HepG2 (cell line): ENCODE data around the gene PDE4DIP. TPM values are rescaled to one million over a fixed set of nuclear protein-coding genes. Genes with fewer than 3 reads are reported as not detected.
"Not testable (repeated sequence)": the region's sequence is repeated elsewhere in the genome, so short reads cannot be mapped to it uniquely, and the experiment has no call there.

Experiments used
- ATAC-seq: fragments of 200-7000 bp; cut with Tn5 transposase; 3 replicates; pipeline ENCODE4 v1.9.1; 2020; ENCODE audit warnings: mild to moderate bottlenecking, moderate library complexity
- BruUV-seq: library from RNA; stranded (reverse); fragments of 400-500 nt; replicated peaks from 2 replicates; lab custom pipeline; 2021; lab: Mats Ljungman, UMichigan
- CTCF ChIA-PET: fragments of 300-600 bp; formaldehyde crosslinking; extraction: SDS; loops from one replicate; lab custom pipeline; 2021; ENCODE audit warnings: low total read pairs, inconsistent platforms, low intra/inter-chr PET ratio; lab: Yijun Ruan, JAX
- POLR2A ChIA-PET: fragments of 350-600 bp; sonication (Branson Sonifier 250); formaldehyde crosslinking; loops from one replicate; lab custom pipeline; 2020; ENCODE audit warnings: antibody characterized with exemption, inconsistent platforms; lab: Yijun Ruan, JAX
- DNase-seq: peaks from one replicate; pipeline ENCODE4 v3.0.0-alpha.2; 2015; ENCODE audit warnings: low spot score
- FAIRE-seq: peaks from 3 replicates; lab custom pipeline; 2011; peaks lifted over from hg19 to GRCh38; lab: Jason Lieb, UNC
- H2AFZ ChIP-seq: one replicate; pipeline ENCODE4 v1.6.1; 2011; ENCODE audit warnings: low read length, inconsistent platforms
- H3K27ac ChIP-seq: fragments of 300-600 bp; 3 replicates; pipeline ENCODE4 v1.8.0; 2011; ENCODE audit warnings: mixed run types, mild to moderate bottlenecking, mixed read lengths, low read length, inconsistent platforms; ENCODE audit not compliant: insufficient read depth; ENCODE audit errors: extremely low read length
- H3K27me3 ChIP-seq, 2 experiments: fragments of 200-600 bp in 1 of 2; 2 replicates in 1 of 2; 3 replicates in 1 of 2; pipeline versions ENCODE4 v1.6.0 to v1.8.0; 2011; ENCODE audit warnings: low read length in 2 of 2, mild to moderate bottlenecking in 2 of 2, moderate library complexity in 2 of 2, inconsistent platforms in 1 of 2; ENCODE audit not compliant: insufficient read depth in 2 of 2, control insufficient read depth in 1 of 2
- H3K36me3 ChIP-seq, 2 experiments: fragments of 200-600 bp in 1 of 2; replicated peaks in 1 of 2; 2 replicates in 1 of 2; 3 replicates in 1 of 2; pipeline versions ENCODE4 v1.5.1 to v1.8.0; 2011; ENCODE audit warnings: low read length in 2 of 2, inconsistent platforms in 1 of 2; ENCODE audit not compliant: insufficient read depth in 2 of 2, control insufficient read depth in 1 of 2
- H3K4me1 ChIP-seq: 2 replicates; pipeline ENCODE4 v1.5.1; 2012; ENCODE audit warnings: low read length, inconsistent platforms; ENCODE audit not compliant: insufficient read depth
- H3K4me2 ChIP-seq: 2 replicates; pipeline ENCODE4 v1.6.0; 2011; ENCODE audit warnings: low read depth, low read length, inconsistent platforms
- H3K4me3 ChIP-seq, 3 experiments: fragments of 200-600 bp in 1 of 3; sonication (generic), shearing (Covaris generic) in 1 of 3; replicated peaks in 1 of 3; 2 replicates each; pipeline ENCODE4 v1.5.1; 2011 to 2016; ENCODE audit warnings: low read length in 3 of 3, inconsistent platforms in 2 of 3, low read depth in 2 of 3, mild to moderate bottlenecking in 2 of 3, control low read depth in 1 of 3, mixed read lengths in 1 of 3; ENCODE audit not compliant: insufficient read depth in 1 of 3
- H3K79me2 ChIP-seq: one replicate; pipeline ENCODE4 v1.6.1; 2011; ENCODE audit warnings: low read length, inconsistent platforms; ENCODE audit not compliant: insufficient read depth
- H3K9ac ChIP-seq: 2 replicates; pipeline ENCODE4 v1.6.0; 2011; ENCODE audit warnings: mild to moderate bottlenecking, low read depth, low read length, inconsistent platforms; ENCODE audit not compliant: insufficient read depth
- H3K9me3 ChIP-seq: 2 replicates; pipeline ENCODE4 v1.5.1; 2012; ENCODE audit warnings: mild to moderate bottlenecking, low read length
- H4K20me1 ChIP-seq: 2 replicates; pipeline ENCODE4 v1.6.0; 2011; ENCODE audit warnings: inconsistent platforms, mild to moderate bottlenecking, low read length, moderate library complexity; ENCODE audit not compliant: insufficient read depth
- WGBS: methylation state at CpG from one replicate; pipeline ENCODE4 v1.1.6; 2017; ENCODE audit warnings: low lambda C conversion rate; 5-methylcytosine and 5-hydroxymethylcytosine counted together
- in situ Hi-C: cut with HindIII; loops from 2 replicates; pipeline ENCODE4 v1.10.0; 2017; ENCODE audit warnings: low pct_unique_long_range_greater_than_20kb; ENCODE audit not compliant: extremely low pct_ligation_motif_present
- intact Hi-C: fragments of 100-400 bp; cut with micrococcal nuclease; formaldehyde crosslinking; loops from one replicate; pipeline ENCODE4 v1.10.0; 2022; ENCODE audit not compliant: unreplicated experiment
- polyA plus RNA-seq, 8 experiments: library from polyadenylated mRNA; depleted of rRNA in 3 of 8; stranded (reverse) in 7 of 8; unstranded in 1 of 8; fragments of >200 nt; fragmentation: Illumina TruSeq in 4 of 8; extraction: Trizol in 4 of 8; gene quantifications; 2 replicates each; pipeline versions ENCODE4 v1.2.1 to v1.2.3, GENCODE V29; 2011 to 2016; ENCODE audit warnings: low read depth in 4 of 8, missing spikeins in 1 of 8, mixed read lengths in 1 of 8; ENCODE audit not compliant: insufficient read depth in 1 of 8
- total RNA-seq, 5 experiments: library from RNA; depleted of rRNA; stranded (reverse); fragments of >200 nt; fragmentation: Illumina TruSeq; extraction: Trizol; gene quantifications; 2 replicates each; pipeline ENCODE4 v1.2.3, GENCODE V29; 2016; ENCODE audit warnings: low read depth in 1 of 5

PDE4DIP gene
- total and polyA plus RNA-seq, 2 of the 13 experiments (the other 11 are each of a cell fraction or from before 2014, with no cell fraction given): 5.9 to 10.3 TPM

DNA sequence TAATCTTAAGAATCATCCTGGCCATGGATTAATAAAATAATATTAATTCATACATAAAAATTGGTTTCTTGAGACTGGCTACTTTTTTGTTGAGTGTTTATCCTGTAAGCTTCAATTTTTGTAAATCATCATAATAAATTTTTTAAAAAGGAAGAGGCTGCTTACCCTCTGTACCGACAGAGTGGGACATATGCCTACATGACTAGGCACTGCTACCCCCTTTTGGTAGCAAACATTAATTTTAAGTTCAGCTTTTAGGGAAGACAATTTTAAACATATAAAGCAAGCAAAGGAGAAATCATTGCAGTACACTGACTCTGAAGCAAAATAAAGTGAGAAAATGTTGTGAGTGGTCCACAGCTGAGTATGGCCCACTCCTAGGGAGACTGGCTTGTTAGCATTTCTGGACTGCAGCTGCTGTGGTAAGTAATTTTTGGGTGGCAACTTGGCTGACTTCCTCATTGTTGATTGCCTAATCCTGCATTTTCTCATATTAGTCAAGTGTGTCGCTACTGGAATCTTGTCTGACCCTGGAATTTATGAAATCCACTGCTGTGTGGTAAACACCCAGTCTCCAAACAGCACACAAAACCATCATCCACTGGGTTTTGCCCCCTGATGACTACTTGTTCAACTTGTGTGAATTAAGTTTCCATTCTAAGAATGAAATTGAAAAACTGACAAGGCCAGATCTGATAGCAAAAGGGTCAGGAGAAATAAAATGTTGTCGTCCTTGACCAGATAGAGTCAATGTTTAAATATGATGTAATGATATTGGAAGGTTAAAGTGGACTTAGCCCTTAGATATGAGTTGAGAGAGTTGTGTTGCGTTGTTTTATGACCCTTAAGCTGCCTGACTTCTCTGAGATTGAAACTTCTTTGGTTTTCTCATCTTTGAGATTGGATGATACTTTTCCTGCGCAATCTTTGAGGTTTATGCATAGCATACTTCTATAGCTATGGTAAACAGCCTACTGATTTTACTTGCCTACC, 50.4 kb downstream of the PDE4DIP start:
- WGBS: no CpG with 5 or more reads among the region's 5 CpGs
- BruUV-seq, H4K20me1 ChIP-seq, H3K27me3 ChIP-seq, H3K36me3 ChIP-seq, H3K4me1 ChIP-seq, H3K9ac ChIP-seq, H3K79me2 ChIP-seq, POLR2A ChIA-PET, H3K9me3 ChIP-seq, H3K4me2 ChIP-seq, CTCF ChIA-PET, intact Hi-C loops, DNase-seq, FAIRE-seq, in situ Hi-C loops, H2AFZ ChIP-seq, H3K27ac ChIP-seq, H3K4me3 ChIP-seq: not testable (repeated sequence)
- ATAC-seq: peak; percentile 35; the same call in 1 of the 3 replicates

DNA sequence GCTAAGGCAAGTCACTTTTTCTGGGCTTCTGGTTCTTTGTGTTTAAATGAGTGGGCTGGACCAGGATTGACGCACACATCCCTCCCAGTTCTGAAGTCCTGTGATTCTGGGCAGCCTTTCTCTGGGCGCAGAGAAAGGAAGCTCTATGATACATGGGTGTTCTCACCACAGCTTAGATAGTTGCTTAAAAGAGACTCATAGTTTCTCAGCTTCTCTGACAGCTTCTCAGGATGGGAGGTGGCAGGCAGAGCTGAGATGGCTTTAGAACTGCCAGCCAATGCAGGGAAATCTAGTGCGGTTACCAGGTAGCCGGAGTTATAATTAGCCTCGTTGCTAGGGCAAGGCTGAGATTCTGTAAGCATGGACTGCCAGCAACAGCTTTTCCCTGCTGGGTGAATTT, 55.8 kb downstream of the PDE4DIP start:
- ATAC-seq, POLR2A ChIA-PET, H3K27ac ChIP-seq: not testable (repeated sequence)

DNA sequence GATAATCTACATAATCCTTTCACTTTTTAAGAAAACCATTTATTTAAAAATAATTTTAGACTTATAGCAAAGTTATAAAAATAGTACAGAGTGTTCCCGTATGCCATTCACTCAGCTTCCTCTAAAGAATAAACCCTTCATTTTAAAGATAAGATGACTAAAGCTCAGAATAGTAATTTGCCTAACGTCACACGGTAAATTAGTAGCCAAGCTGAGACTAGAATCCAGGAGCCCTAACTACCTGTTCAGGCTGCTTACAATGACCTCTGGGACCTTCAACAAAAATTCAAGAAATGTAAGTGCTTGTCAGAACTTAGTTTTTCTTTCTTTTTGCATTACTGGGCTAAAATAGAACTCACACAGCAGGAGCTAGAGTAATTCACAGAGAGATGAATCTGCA, 56.5 kb downstream of the PDE4DIP start:
- H3K27me3 ChIP-seq, H3K4me1 ChIP-seq, H3K9me3 ChIP-seq, H3K27ac ChIP-seq, in situ Hi-C loops, intact Hi-C loops, FAIRE-seq, ATAC-seq, H3K36me3 ChIP-seq, H2AFZ ChIP-seq, H4K20me1 ChIP-seq, H3K9ac ChIP-seq, CTCF ChIA-PET, H3K4me3 ChIP-seq, POLR2A ChIA-PET, BruUV-seq, H3K79me2 ChIP-seq, DNase-seq, H3K4me2 ChIP-seq: not testable (repeated sequence)
- WGBS: no CpG with 5 or more reads among the region's 3 CpGs

More for the DNA sequence above, 55.8 kb downstream of the PDE4DIP start:
- BruUV-seq, H3K4me1 ChIP-seq, in situ Hi-C loops, FAIRE-seq, H3K27me3 ChIP-seq, H3K9me3 ChIP-seq, intact Hi-C loops, DNase-seq, CTCF ChIA-PET, H3K4me3 ChIP-seq, H2AFZ ChIP-seq, H3K4me2 ChIP-seq, H3K36me3 ChIP-seq, H3K79me2 ChIP-seq, H3K9ac ChIP-seq, H4K20me1 ChIP-seq: not testable (repeated sequence)
- WGBS: no CpG with 5 or more reads among the region's 5 CpGs

DNA sequence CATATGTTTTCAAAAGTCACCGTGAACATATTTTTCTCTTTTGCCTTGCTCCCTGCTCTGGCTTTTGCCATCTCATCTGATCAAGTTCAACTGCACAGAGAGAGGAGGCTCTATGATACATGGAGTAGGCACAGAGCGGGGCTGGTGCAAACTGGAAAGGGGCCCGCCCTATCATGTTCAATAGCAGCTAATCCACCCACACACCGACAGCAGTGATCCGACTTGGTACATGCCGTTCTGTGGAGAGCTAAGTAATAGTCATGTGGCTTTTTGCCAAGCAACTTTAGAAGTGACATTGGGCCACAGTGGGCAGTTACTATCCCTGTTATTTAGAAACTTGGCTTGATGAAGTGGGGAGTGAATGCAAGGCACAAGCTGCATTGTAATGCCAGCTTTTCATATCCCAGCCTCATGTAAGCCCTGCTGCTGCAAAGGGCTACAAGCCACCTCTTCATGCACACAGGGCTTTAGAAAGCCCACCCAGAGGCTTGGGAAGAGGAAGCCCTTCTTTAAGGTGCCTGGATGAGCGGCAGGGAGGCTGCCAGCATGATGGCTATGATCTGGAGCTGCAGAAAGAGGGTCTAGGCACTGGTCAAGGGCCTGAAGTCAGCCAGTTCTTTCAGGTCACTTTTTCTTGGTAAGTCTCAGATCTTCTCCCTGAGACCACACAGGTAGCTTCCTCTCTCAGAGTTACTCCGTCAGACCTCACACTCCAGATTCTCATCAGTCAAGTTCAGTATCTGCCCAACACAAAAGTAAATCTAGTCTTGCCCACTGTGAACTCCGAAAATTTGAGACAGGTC, 57.1 kb downstream of the PDE4DIP start:
- H3K36me3 ChIP-seq, H3K27me3 ChIP-seq, CTCF ChIA-PET, H3K27ac ChIP-seq, POLR2A ChIA-PET, FAIRE-seq, H3K4me3 ChIP-seq, H2AFZ ChIP-seq, H3K9ac ChIP-seq, DNase-seq, BruUV-seq, H3K4me1 ChIP-seq, H4K20me1 ChIP-seq, in situ Hi-C loops, ATAC-seq, H3K9me3 ChIP-seq, H3K4me2 ChIP-seq, intact Hi-C loops, H3K79me2 ChIP-seq: not testable (repeated sequence)
- WGBS: 53% methylated on average over 3 of the region's 9 CpGs
